GM19467 (cell line): ENCODE measurements around the gene CUX1.
"Not testable (repeated sequence)": the region's sequence is repeated elsewhere in the genome, so short reads cannot be mapped to it uniquely, and the experiment has no call there.

Experiments used
- ATAC-seq: cut with Tn5 transposase; IDR thresholded peaks from one replicate; pipeline ENCODE4 v1.9.1; 2021; ENCODE audit warnings: mild to moderate bottlenecking, moderate library complexity; ENCODE audit not compliant: unreplicated experiment

Gene CUX1

GRCh38 chr7:102318482-102318971, 501.1 kb downstream of the CUX1 start:
- no peak for ATAC-seq

- no peak for ATAC-seq
Observed at GRCh38 chr7:102319671-102320070, 502.2 kb downstream of the CUX1 start.

- ATAC-seq = no peak
Observed at GRCh38 chr7:102320181-102320580, 502.8 kb downstream of the CUX1 start.

GRCh38 chr7:102320601-102321350, 503.4 kb downstream of the CUX1 start:
- no peak for ATAC-seq

GRCh38 chr7:102321351-102322201, 504.1 kb downstream of the CUX1 start:
- no peak for ATAC-seq

- no peak for ATAC-seq
Observed at GRCh38 chr7:102322202-102322715, 504.8 kb downstream of the CUX1 start.

- ATAC-seq = no peak
Observed at GRCh38 chr7:102323914-102324195, 506.4 kb downstream of the CUX1 start.

GRCh38 chr7:102325106-102325505, 507.7 kb downstream of the CUX1 start:
- ATAC-seq = not testable (repeated sequence)

- ATAC-seq = no peak
Observed at GRCh38 chr7:102326157-102326889, 508.9 kb downstream of the CUX1 start.

GRCh38 chr7:102327183-102327582, 509.8 kb downstream of the CUX1 start:
- not testable (repeated sequence) for ATAC-seq

GRCh38 chr7:102328863-102329262, 511.4 kb downstream of the CUX1 start:
- not testable (repeated sequence) for ATAC-seq

GRCh38 chr7:102329366-102329765, 511.9 kb downstream of the CUX1 start:
- ATAC-seq = not testable (repeated sequence)

GRCh38 chr7:102330666-102331460, 513.4 kb downstream of the CUX1 start:
- not testable (repeated sequence) for ATAC-seq
